Measurements from ENCODE around the gene PACSIN2. TPM values are rescaled to one million over a fixed set of nuclear protein-coding genes. Genes with fewer than 3 reads are reported as not detected.
A peak's percentile ranks its signal among the peaks of the same experiment; 100 is the strongest.

PACSIN2 gene
- total and polyA plus RNA-seq, 10 of the 15 experiments (the other 5 are each of a cell fraction or from before 2014, with no cell fraction given), result 0.93 to 78.7 (median 46.8) TPM

GRCh38 chr22:42865536-42865935 is 149.4 kb downstream of the PACSIN2 start (continued):
- no peak for TF ChIP-seq SPI1 (IDR thresholded peaks at IDR 0.05; ENCODE audit: borderline replicate concordance, insufficient read depth, low read depth, low read length)
- no peak for TF ChIP-seq MXI1 (IDR thresholded peaks at IDR 0.05; ENCODE audit: low read depth, low read length)
- no peak for TF ChIP-seq CBX3 (IDR thresholded peaks at IDR 0.05; ENCODE audit: borderline replicate concordance, low read depth)
- TF ChIP-seq ZNF274 (IDR thresholded peaks at IDR 0.05; ENCODE audit: insufficient read depth, insufficient read length), result no peak
- TF ChIP-seq ZNF207 (IDR thresholded peaks at IDR 0.05; ENCODE audit: borderline replicate concordance), result no peak
- TF ChIP-seq ZBTB11 (CRISPR knock-in tag; IDR thresholded peaks at IDR 0.05), result no peak
- TF ChIP-seq DPF2 (IDR thresholded peaks at IDR 0.05), result no peak

- no TSS peak for BruUV-seq (replicated peaks)
- WGBS (ENCODE audit: insufficient coverage, insufficient replicate concordance, low lambda C conversion rate, missing lambda C conversion rate), result 31% methylated on average over 4 of the region's 4 CpGs
- in situ Hi-C loops (cut with MboI), result no loop called here
- TF ChIP-seq JUNB (IDR thresholded peaks at IDR 0.05), result peak; percentile 39; the same call in 1 of the 2 replicates
- TF ChIP-seq ATF3 (IDR thresholded peaks at IDR 0.05; ENCODE audit: borderline replicate concordance, extremely low read depth, low read depth, low read length), result no peak
- peak in 1 of 2 experiments; percentile 69; a peak in 1 of 4 replicates for TF ChIP-seq ETV6 (conservative IDR thresholded peaks at IDR 0.05 in 1 of 2, IDR thresholded peaks at IDR 0.05 in 1 of 2; ENCODE audit: borderline replicate concordance in 1 of 2, low read depth in 1 of 2)
- no peak for TF ChIP-seq RB1 (IDR thresholded peaks at IDR 0.05; ENCODE audit: borderline replicate concordance)
- no peak for TF ChIP-seq FOS (IDR thresholded peaks at IDR 0.05; ENCODE audit: borderline replicate concordance, extremely low read depth, insufficient read length)
- no peak for TF ChIP-seq NR2F1 (conservative IDR thresholded peaks at IDR 0.05)
- no peak for TF ChIP-seq SPI1 (IDR thresholded peaks at IDR 0.05; ENCODE audit: borderline replicate concordance, insufficient read depth, low read depth, low read length)
- TF ChIP-seq IKZF2 (IDR thresholded peaks at IDR 0.05), result peak; percentile 68 to 78; a peak in 3 of 4 replicates
- peak; percentile 88 for TF ChIP-seq RUNX3 (IDR thresholded peaks at IDR 0.05; ENCODE audit: low read length)
- peak; percentile 31; the same call in 1 of the 2 replicates for TF ChIP-seq ATF2 (IDR thresholded peaks at IDR 0.05; ENCODE audit: low read length)
- TF ChIP-seq EED (IDR thresholded peaks at IDR 0.05; ENCODE audit: low read depth), result peak; percentile 55
- no peak for TF ChIP-seq PAX8 (IDR thresholded peaks at IDR 0.05)
Measured at GRCh38 chr22:42863349-42863961, 151.5 kb downstream of the PACSIN2 start.

More at GRCh38 chr22:42863349-42863961, 151.5 kb downstream of the PACSIN2 start:
- CTCF ChIA-PET, result interaction anchor here (1.8 kb wide), 1 partner anchor 170 kb away, joined by 5 read pairs; no protein-coding TSS in a partner anchor
- POLR2A ChIA-PET, result interaction anchor here (0.7 kb wide), 1 partner anchor 97 kb away, joined by 5 read pairs; no protein-coding TSS in a partner anchor
- H3K4me1 ChIP-seq (ENCODE audit: control insufficient read depth, insufficient read depth, low read length), result peaks cover 9% of the 10 kb centered on the region
- SMC1A ChIA-PET (ENCODE audit: uncharacterized antibody, unreplicated experiment), result no interaction called here
- no peaks in the 10 kb centered on the region for H3K27me3 ChIP-seq (replicated peaks in 1 of 2; ENCODE audit: control insufficient read depth in 2 of 2, insufficient read depth in 2 of 2, low read length in 1 of 2)
- no peak overlapping the region for H3K4me3 ChIP-seq
- intact Hi-C loops (cut with micrococcal nuclease; ENCODE audit: unreplicated experiment), result no loop called here
- H4K20me1 ChIP-seq (ENCODE audit: control insufficient read depth, insufficient read depth), result no peaks in the 10 kb centered on the region
- H3K79me2 ChIP-seq (ENCODE audit: control insufficient read depth, insufficient read depth, low read length), result no peaks in the 10 kb centered on the region
- H3K4me2 ChIP-seq (ENCODE audit: control insufficient read depth, insufficient read depth), result no peak overlapping the region
- no peak overlapping the region for H2AFZ ChIP-seq (ENCODE audit: control insufficient read depth, low read depth, low read length)
- DNase-seq (ENCODE audit: low read depth, low spot score) (peak; percentile 46), FAIRE-seq (peak; percentile 78), ATAC-seq (peak; percentile 16; the same call in 2 of the 3 replicates)
- H3K36me3 ChIP-seq (ENCODE audit: control insufficient read depth in 2 of 2, insufficient read depth in 2 of 2, low read length in 1 of 2), result no peaks in the 10 kb centered on the region; a peak in 3 of 4 replicates
- H3K9me3 ChIP-seq (replicated peaks; ENCODE audit: control insufficient read depth, insufficient read depth, low read length), result peaks cover 6% of the 10 kb centered on the region; the same call in 2 of the 3 replicates
- H3K27ac ChIP-seq (ENCODE audit: control insufficient read depth, insufficient read depth), result peak overlapping the region; percentile 24; the same call in 1 of the 2 replicates
- RAD21 ChIA-PET (ENCODE audit: unreplicated experiment), result no interaction called here
- no peak overlapping the region for H3K9ac ChIP-seq (ENCODE audit: control insufficient read depth, insufficient read depth, low read length)

All from GM12878 (cell line).